HG03060 (cell line): ENCODE data around the gene CYP2S1.
"Not testable (repeated sequence)": the region's sequence is repeated elsewhere in the genome, so short reads cannot be mapped to it uniquely, and the experiment has no call there.

Experiments used
- ATAC-seq: cut with Tn5 transposase; IDR thresholded peaks from one replicate; pipeline ENCODE4 v1.9.1; 2021; ENCODE audit warnings: low read depth, moderate number of reproducible peaks; ENCODE audit not compliant: unreplicated experiment

Gene CYP2S1

DNA sequence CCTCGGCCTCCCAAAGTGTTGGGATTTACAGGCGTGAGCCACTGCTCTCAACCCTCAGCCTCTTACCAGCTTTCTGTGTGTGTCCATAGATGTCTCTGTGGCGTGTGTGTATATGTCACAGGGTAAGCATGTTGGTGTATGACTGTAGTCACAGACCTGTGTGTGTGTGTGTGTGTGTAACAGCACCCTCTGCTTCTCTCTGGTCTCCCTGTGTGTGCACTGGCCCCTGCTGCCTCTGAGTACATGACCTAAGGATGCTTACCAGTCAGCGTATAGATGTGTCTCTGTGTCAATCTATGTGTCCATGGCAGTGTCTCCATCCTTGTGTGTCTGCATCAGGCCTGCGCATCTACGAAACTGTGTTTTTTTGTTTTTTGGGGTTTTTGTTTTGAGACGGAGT lies 31.6 kb downstream of the CYP2S1 start:
- no peak for ATAC-seq

- ATAC-seq, result no peak
Observed at GRCh38 chr19:41225238-41226052, 32.4 kb downstream of the CYP2S1 start.

DNA sequence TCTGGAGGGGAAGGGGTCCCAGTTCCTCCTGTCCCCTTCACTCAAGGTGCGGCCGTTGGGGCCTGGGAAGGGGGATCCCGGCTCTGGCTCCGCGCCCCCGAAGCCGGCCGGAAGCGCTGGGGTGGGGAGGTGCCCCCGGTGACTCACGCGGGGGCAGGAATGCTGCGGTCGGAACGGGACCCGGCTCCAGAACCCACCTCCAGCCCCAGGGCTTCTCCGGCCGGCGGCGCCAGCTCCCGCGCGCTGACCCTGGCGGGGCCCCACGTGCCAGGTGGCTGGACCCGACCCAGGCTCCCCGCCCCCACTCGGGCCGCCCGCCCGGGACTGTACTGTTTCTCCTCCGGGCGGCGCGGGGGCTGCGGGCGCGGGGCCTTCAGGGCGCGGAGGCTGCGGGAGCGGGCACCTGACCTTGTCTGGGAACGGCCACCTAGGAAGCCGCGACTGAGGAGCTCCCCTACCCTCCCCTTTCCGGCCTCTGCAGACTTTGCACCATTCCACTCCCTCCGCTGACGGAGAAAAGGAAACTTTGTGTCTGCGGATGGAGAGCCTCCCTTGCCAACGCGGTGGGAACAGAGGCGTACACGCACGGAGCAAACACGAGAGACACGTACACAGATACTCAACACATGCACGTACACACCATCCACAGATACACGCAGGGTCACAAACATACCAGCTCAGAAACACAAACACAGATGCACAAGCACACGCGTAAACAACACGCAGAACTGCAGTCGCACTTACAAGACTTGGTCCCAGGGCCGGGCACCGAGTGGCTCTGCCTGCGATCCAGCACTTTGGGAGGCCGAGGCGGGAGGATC lies 33.2 kb downstream of the CYP2S1 start:
- no peak for ATAC-seq

DNA sequence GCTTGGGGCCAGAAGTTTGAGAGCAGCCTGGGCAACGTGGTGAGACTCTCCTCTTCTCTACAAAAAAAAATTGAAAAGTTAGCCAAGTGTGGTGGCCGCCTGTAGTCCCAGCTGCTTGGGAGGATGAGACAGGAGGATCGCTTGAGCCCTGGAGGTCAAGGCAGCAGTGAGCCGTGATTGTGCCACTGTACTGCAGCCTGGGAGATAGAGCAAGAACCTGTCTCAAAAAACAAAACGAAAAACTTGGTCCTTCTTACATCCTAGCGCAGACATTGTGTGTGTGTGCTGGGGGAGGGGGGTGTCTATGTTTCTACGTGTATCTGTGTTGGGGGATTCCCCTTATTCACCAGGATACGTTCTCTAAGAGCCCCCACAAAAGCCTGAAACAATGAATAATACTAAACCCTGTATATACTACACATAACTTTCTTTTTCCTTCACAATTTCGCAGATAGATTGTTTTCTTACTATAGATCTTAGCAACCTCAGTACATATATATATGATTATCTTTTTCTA lies 33.9 kb downstream of the CYP2S1 start:
- ATAC-seq, result no peak

- ATAC-seq, result no peak
Observed at GRCh38 chr19:41228486-41228885, 35.5 kb downstream of the CYP2S1 start.

DNA sequence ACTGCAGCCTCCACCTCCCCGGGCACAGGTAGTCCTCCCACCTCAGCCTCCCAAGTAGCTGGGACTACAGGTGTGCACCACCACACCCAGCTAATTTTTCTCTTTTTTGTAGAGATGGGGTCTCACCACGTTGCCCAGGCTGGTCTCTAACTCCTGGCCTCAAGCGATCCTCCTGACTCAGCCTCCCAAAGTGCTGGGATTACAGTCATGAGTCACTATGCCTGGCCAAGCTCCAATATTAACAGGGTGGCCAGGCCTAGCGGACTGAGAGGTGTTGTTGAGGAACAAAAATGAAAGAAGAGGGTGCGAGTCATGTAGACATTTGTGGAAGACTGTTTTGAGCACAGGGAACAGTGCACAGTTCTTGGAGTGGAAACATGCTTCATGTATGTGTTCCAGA lies 36.3 kb downstream of the CYP2S1 start:
- not testable (repeated sequence) for ATAC-seq

DNA sequence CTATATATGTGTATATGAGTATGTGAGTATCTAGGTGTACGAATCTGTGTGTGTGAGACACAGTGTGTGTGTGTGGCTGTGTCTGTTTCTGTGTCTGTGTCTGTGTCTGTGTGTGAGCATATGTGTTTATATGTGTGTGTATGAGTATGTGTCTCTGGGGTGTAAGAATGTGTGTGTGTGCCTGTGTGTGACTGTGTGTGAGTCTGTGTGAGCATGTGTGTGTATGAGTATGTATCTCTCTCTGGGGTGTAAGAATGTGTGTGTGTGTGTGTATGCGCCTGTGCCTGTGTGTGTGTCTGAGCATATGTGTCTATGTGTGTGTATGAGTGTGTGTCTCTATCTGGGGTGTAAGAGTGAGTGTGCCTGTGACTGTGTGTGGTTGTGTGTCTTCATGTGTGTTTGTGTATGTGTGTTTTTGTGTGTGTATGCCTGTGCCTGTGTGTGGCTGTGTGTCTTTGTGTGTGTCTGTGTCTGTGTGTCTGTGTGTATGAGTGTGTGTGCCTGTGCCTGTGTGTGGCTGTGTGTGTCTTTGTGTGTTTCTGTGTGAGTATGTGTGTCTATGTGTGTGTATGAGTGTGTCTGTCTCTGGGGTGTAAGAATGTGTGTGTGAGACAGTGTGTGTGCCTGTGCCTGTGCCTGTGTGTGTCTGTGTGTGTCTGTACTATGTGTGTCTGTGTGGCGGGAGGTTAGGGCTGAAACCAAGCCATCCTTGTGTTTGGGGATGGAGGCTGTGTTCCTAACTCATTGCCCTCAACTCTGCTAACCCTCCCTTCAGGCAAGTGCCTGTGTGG lies 37.2 kb downstream of the CYP2S1 start:
- no peak for ATAC-seq

- ATAC-seq, result no peak
Observed at GRCh38 chr19:41232686-41233085, 39.7 kb downstream of the CYP2S1 start.

- no peak for ATAC-seq
Observed at GRCh38 chr19:41233748-41234240, 40.8 kb downstream of the CYP2S1 start.

DNA sequence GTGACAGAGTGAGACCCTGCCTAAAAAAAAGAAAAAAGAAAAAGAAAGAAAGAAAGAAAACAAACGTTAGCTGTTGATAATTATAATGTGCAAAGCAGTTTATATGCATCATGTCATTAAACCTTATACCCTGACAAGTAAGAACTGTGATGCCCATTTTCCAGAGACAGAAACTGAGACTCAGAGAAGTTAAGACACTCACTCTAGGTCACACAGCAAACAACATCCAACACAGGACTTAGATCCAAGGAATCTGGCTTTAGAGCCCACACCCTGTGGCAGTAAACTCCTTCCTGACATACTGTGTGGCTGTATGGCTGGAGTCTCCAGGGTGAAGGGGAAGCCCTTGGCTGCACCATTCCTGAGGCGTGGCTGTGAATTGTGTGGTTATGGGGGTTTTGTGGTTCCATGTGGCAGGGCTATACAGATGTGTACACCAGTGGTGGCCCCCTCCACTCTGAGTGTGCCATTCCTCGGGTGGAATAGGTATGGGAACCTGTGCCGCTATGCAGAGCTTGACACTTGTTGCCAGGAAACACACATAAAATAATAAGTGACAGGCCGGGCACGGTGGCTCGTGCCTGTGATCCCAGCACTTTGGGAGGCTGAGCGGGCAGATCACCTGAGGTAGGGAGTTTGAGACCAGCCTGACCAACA lies 41.6 kb downstream of the CYP2S1 start:
- no peak for ATAC-seq

DNA sequence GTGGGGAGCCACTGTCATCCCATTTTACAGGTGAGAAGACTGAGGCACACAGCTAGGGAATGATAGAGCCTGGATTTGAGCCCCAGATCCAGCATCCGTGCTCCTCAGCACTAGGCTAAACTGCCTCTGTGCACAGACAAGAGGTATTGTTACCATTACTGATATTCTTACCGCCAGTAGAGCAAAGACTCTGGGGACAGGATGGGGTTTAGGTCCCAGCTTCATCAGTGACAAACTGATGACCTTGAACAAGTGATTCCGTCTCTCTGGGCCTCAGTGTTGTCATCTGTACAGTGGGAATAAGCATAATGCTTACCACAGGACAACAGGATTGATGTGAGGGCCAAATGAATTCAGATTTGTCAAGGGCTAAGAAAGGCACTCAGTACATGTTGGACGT lies 42.5 kb downstream of the CYP2S1 start:
- no peak for ATAC-seq

GRCh38 chr19:41238244-41238643 lies 45.2 kb downstream of the CYP2S1 start:
- no peak for ATAC-seq

DNA sequence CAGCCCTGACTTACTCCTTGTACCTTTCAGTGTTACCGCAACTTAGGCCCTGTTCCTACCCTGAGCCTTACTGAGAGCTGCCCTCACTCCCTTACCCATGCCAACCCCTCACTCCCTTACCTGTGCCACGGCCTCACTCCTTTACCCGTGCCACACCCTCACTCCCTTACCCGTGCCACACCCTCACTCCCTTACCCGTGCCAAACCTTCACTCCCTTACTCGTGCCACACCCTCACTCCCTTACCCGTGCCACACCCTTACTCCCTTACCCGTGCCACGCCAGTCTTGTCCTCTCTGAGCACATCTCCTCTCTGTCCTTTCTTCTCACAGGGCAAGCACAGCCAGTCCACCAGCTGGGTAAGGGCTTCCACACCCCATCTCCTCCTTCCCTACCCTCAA lies 46.3 kb downstream of the CYP2S1 start:
- no peak for ATAC-seq

- no peak for ATAC-seq
Observed at GRCh38 chr19:41239961-41240574, 47.0 kb downstream of the CYP2S1 start.

- no peak for ATAC-seq
Observed at GRCh38 chr19:41241859-41242258, 48.8 kb downstream of the CYP2S1 start.

DNA sequence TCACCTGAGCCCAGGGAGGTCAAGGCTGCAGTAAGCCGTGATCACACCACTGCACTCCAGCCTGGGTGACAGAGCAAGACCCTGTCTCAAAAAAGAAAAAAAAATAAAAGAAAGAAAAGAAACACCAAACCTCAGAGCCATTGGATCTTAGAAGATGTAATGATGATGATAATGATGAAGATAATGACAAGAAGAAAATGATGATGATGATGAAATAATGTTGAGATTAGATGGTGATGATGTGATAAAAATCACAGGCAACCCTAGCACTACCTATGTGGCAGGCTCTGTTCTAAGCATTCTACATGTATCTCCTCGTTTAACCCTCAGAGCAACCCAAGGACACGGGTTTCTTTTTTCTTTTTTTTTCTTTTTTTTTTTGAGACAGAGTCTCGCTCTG lies 51.1 kb downstream of the CYP2S1 start:
- no peak for ATAC-seq

DNA sequence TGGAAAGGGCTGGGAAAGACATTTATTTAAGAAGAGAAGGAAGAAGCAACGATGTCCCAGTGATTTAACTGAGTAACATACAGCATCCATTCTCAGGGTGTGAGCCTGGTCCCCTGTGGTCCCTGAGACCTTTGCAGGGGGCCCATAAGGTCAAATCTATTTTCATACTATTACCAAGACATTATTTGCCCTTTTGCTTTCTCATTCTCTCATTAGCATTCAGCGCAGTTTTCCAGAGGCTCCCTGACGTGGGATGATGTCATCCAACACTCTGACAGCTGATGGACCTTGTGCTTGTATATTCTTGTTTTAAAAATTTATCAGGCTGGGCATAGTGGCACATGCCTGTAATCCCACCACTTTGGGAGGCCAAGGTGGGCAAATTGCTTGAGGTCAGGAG lies 52.8 kb downstream of the CYP2S1 start:
- ATAC-seq, result no peak

DNA sequence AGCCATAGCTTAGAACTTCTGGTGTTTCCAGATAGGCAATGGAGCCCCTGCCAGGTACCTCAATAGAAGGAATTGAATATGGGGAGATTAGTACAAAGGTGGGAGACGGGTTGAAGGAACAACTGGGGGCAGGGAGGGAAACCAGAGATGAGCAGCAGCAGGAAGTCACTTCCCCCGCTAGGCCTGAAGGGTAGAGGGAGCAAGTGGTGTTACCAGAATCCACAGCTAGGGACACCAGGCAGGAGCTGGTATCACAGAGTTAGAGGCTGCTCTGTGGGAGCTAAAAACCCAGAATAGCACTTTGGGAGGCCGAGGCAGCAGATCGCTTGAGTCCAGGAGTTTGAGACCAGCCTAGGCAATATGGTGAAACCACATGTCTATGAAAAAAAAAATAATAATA lies 55.9 kb downstream of the CYP2S1 start:
- ATAC-seq, result no peak

GRCh38 chr19:41249707-41250423 lies 56.8 kb downstream of the CYP2S1 start:
- no peak for ATAC-seq
